GM18499 (cell line): ENCODE data around the gene GRK4.

Experiments
- ATAC-seq: cut with Tn5 transposase; IDR thresholded peaks from one replicate; pipeline ENCODE4 v1.9.1; 2021; ENCODE audit warnings: moderate number of reproducible peaks; ENCODE audit not compliant: insufficient read depth, unreplicated experiment

GRK4 gene

GRCh38 chr4:2995546-2996265 is 32.3 kb downstream of the GRK4 start:
- no peak for ATAC-seq

GRCh38 chr4:2996415-2996814 is 33.0 kb downstream of the GRK4 start:
- no peak for ATAC-seq

- ATAC-seq, result no peak
Observed at GRCh38 chr4:3007724-3008123, 44.4 kb downstream of the GRK4 start.

- no peak for ATAC-seq
Observed at GRCh38 chr4:3009422-3009821, 46.1 kb downstream of the GRK4 start.

- ATAC-seq, result no peak
Observed at GRCh38 chr4:3010577-3010976, 47.2 kb downstream of the GRK4 start.

- no peak for ATAC-seq
Observed at GRCh38 chr4:3010998-3011397, 47.6 kb downstream of the GRK4 start.

DNA sequence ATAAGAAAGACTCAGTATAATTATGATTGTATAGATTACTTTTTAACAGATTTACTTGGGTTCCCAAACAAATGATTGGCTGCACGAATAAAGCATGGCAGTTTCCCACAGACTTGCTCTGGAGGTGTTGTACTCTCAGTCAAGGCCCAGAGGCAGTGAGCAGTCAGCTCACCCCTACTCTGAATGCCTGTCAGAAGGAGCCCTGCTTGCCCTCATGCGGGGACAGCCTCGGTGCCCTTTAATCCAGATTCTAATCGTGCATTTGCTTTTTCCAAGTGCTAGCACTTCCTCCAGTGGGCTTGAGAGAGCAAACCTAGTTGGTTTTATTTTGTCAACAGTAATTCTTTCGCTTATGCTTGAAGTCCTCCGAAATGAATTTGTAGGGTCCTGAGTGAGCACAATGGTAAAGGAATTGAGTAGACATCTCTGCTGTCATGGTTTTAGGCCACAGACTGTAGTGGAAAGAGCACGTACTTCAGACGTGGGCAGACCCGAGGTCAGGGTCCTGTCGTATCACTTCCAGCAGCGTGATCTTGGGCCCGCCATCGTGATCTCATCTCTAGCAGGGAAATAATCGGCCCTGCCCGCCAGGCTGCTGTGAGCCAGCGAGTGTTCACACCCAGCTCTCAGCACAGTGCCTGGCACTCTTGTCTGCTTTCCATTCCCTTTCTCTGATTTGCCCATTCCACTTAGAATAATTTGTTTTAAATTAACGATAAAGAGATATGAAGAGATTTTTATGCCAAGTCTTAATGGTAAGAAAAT is 48.3 kb downstream of the GRK4 start:
- no peak for ATAC-seq

DNA sequence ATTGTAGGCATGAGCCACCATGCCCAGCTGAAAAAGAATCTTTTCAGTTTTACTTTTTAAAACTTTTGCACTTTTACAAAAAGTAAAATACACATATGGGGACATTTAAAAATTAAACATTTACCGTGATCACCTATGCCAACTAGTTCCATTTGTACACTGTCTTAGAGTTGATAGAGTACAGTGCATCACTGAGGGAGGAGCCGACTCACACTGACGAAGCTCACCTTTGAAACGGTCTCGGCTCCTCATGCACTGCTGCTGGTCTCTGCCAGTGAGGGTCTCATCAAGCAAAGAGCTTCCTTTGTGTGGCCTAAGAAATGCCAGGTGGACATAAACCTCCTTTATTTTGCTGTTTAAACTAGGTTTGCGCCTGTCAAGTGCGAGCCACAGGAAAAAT is 50.0 kb downstream of the GRK4 start:
- no peak for ATAC-seq

- no peak for ATAC-seq
Observed at GRCh38 chr4:3013839-3014350, 50.5 kb downstream of the GRK4 start.

DNA sequence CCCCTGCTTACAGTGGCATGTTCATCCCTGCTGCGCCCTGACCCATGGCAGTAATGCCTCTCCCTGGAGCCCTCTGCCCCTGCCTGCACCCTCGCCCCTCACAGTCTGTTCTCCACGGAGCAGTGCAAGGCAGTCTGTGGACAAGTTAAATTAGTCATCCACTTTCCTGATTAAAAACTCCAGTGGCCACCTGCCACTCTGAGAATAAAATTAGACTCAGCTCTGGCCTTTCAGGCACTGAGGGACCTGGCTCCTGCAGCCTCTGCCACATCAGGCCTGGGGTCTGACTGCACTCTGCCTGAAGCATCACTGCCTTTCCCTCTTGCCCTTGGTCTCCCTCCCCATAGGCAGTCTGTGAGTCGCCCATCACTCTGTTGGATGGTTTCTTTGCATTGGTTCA is 53.6 kb downstream of the GRK4 start:
- ATAC-seq, result no peak

DNA sequence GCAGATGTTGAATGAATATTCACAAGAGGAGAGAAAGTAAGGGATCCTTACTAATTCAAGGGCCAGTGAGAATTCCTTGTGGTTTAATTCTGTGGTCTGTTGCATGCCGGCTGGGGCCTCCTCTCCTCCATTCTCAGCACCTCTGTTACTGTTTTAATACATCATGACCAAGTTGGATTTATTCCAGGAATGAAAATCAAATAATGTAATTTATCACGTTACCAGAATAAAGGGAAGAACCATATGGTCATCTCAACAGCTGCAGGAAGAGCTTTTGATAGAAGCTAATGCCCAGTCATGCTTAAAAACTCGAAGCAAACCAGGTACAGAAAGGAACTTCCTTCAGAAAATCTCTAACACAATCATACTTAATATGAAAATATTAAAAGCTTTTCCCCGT is 54.1 kb downstream of the GRK4 start:
- ATAC-seq, result no peak

DNA sequence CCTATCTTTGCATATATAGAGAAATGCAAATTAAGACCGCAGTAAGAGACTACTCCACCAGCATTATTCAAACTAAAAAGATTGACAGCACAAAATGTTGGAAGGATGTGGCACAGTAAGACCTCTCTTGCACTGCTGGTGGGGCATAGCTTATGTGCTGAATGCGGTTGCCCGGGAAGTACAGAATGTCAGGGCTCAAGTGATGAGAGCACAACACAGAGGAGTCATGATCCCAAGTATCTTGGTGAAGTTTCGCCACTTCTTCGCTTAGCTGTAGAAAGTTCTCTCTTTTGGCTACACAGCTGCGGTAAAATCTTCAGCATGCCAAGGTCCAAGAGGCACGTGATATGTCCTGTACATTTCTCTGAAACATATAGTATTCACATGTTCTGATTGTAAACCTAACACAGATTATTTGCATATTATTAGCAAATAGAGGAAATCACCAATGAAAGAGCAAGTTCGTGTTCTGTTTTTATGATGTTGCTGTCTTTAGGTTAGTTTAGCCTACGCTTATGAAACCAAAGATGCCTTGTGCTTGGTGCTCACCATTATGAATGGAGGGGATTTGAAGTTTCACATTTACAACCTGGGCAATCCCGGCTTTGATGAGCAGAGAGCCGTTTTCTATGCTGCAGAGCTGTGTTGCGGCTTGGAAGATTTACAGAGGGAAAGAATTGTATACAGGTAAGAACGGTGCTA is 55.9 kb downstream of the GRK4 start:
- ATAC-seq, result no peak

DNA sequence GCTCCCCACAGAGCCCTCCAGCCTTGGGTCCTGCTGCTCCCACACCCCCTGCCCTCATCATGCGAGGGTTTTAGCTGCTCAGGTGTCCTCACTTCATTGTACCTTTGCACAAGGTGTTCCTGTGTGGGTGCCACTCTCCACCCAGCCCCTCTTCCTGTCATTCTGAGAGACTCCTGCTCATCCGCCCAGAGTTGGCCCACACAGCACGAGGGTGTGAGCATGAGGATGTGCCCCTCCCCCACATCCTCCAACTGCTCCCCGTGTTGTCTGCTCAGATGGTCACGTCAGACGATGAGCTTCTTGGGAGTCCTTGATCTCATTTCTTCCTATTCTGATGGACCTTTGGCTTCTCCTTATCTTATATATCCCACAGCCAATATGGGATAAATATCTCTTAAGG is 57.8 kb downstream of the GRK4 start:
- no peak for ATAC-seq

- ATAC-seq, result no peak
Observed at GRCh38 chr4:3021627-3022026, 58.3 kb downstream of the GRK4 start.

- no peak for ATAC-seq
Observed at GRCh38 chr4:3022112-3022511, 58.7 kb downstream of the GRK4 start.

GRCh38 chr4:3022651-3023050 is 59.3 kb downstream of the GRK4 start:
- no peak for ATAC-seq

DNA sequence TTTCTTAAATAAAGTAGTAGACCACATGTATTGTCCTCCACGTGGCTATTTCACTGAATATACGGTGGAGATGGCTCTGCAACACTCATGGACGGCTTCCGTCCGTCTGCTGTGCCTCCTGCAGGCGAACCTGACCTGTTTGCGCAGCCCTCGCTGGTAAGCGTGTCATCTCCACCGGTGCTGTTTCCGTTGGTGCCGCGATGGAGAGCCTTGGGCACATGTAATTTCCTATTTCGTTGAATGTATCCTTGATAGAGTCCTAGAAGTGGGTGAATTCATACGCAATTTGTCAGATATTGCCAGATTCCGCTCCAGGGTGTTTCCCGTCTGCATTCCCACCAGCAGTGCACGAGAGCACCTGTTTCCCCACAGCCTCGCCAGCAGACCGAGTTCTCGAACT is 62.5 kb downstream of the GRK4 start:
- no peak for ATAC-seq

DNA sequence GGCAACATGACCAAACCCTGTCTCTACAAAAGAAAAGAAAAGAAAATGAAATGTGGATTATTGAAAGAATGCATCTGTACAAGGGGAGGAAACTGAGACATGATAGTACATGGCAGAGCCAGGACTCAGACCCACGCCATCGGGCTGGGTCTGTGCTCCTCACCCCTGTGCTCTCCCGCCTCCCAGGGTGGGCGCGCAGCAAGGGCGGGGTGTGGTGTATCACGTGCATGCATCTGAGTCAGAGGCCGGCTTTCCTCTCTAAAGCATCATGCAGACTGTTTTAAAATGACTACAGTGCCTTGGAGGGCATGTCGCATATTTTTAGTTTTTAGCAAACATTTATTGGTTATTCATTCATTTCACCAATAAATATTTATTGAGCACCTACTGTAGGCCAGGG is 63.2 kb downstream of the GRK4 start:
- no peak for ATAC-seq

DNA sequence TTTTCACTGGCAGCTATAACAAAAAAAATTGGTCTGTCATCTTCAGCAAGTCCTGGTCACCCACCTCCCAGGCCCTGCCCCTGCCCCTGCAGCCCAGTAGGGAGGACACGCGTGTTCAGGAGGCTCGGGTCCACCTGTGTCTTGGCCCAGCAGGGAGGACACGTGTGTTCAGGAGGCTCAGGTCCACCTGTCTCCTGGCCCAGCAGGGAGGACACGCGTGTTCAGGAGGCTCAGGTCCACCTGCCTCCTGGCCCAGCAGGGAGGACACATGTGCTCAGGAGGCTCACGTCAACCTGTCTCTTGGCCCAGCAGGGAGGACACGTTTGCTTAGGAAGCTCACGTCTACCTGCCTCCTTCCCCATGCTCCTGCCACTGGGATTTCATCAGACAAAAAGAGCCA is 66.1 kb downstream of the GRK4 start:
- ATAC-seq, result no peak

DNA sequence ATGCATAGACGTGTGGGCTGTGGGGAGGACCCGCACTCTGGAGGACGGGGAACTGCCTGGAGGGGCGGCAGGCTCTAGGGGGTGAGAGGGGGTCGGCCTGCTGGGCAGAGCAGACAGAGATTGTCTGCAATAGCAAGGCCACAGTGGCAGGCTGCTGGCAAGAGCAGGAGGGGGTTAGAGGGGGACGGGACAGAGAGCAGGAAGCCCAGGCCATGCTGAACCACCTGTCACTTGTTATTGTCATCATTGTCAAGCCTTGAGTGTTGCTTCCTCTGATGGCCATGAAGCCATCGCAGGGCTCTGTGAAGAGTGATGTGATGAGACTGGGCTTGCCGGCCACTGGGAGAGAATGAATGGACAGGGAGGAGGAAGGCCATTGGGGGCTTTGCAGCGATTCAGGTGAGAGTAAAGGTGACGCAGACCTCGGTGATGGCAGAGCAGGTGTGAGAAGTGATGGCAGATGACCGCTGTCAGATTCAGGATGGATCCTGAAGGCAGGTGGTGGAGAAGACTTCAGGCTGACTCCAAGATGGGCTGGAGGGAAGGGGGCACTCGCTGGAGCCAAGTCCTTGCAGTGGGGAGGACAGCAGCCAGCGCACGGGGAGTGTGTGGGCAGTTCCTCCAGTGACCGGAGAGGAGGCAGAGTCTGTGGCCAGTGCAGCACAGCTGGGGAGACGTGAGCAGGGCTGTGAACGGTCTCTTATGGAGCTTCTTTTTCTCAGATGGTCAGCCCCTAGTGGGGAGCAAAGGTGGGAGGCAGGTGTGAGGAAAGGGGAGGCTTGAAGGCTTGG is 67.4 kb downstream of the GRK4 start:
- ATAC-seq, result no peak
